GM12873 (cell line): ENCODE data around the gene RYR3.

Experiments used
- TF ChIP-seq, protein P1 (sequence below): IDR thresholded peaks from 2 replicates; pipeline ENCODE4 v1.5.1; 2012; ENCODE audit warnings: low read depth, mild to moderate bottlenecking, moderate library complexity, low read length, control low read depth; ENCODE audit not compliant: insufficient read depth; ENCODE audit errors: missing control alignments

RYR3 gene

DNA sequence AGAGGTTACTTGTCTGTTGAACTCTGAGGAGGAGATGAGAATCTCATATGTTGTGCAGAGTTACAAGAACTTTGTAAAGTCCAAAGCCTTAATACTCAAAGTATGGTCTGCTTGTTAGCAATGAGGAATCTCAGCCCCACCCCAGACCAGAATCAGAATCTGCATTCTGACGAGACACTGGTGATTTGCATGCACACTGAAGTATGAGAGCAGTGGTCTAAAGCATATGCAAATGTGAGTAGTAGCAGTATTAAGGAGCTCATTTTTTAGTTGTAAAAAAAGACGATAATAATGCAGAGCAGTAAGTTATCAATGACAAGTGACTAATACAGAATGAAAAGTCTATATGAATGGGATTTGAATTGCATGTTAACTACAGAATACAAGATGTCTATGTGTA is 327.7 kb downstream of the RYR3 start:
- TF ChIP-seq, protein P1, sequence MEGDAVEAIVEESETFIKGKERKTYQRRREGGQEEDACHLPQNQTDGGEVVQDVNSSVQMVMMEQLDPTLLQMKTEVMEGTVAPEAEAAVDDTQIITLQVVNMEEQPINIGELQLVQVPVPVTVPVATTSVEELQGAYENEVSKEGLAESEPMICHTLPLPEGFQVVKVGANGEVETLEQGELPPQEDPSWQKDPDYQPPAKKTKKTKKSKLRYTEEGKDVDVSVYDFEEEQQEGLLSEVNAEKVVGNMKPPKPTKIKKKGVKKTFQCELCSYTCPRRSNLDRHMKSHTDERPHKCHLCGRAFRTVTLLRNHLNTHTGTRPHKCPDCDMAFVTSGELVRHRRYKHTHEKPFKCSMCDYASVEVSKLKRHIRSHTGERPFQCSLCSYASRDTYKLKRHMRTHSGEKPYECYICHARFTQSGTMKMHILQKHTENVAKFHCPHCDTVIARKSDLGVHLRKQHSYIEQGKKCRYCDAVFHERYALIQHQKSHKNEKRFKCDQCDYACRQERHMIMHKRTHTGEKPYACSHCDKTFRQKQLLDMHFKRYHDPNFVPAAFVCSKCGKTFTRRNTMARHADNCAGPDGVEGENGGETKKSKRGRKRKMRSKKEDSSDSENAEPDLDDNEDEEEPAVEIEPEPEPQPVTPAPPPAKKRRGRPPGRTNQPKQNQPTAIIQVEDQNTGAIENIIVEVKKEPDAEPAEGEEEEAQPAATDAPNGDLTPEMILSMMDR: no peak

DNA sequence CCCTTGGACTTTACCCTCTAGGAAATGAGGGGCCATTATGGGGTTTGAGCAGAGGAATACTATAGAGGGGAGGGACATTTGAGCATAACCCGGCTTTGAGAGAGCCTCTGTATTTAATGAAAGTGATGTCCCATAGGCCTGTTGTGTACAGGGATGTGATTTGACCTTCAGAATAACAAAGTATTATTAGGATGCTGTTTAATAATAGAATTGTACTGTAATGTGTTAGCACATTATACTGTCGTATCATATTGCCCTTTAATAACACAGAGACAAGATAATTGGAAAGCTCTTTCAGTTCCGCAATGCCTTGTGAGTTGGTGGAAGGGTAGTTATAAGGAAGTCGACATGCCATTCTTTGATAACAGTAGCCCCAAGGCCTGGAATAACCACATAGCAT is 328.3 kb downstream of the RYR3 start:
- TF ChIP-seq, protein P1: no peak

DNA sequence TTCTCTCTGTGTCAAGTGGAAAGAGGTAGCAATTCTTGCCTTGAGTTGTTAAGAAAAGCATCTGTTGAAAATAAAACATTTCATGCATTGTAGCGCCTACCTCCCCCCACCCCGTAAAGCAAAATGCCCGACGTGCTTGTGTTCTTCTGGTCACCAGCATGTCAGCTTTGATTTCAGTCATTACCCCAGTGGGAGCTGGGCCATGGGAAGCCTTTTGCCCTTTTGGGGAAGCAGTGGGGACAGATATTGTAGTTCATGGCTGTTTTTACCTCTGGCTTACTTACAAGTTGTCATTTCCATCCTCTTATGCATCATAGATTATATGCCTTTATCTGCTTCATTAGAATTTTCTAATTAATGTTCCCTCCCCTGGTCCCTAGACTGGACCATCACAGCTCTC is 328.7 kb downstream of the RYR3 start:
- TF ChIP-seq, protein P1: no peak

DNA sequence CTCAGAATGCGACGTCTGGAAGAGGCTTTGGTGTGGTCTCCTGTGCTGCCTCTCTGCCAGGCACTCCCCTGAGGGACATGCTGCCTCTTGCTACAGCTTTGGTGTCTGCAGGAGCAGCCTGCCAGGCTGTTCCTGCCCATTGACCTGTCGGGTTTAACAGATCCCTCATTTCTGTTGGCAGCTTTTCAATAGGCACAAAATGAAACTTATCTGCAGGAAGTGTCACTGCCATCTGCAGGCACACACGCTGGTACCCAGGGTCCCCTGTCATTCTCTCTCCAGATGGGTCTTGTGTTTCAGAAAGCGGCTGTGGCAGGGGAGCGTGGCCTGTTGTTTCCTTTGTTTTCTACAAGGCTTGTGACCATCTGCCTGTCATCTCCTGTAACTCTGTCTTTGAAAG is 329.2 kb downstream of the RYR3 start:
- TF ChIP-seq, protein P1: no peak

DNA sequence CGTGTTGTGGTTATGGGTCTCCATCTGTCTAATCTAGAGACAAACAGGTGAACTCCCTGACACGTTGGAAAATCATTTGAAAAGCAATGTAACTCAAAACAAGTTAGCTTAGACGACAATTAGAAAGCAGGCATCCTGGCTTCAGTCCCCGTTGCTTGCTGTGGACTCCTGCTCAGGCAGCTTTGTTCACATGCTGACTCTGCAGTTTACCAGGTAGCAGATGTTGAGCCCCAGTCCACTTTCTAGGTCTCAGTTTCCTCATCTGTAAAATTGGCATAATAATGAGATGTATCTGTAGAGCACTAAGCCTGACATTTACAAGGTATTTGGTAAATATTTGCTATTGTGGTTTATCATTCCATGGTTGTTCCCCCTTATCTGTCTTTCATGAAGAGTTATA is 330.3 kb downstream of the RYR3 start:
- TF ChIP-seq, protein P1: no peak

DNA sequence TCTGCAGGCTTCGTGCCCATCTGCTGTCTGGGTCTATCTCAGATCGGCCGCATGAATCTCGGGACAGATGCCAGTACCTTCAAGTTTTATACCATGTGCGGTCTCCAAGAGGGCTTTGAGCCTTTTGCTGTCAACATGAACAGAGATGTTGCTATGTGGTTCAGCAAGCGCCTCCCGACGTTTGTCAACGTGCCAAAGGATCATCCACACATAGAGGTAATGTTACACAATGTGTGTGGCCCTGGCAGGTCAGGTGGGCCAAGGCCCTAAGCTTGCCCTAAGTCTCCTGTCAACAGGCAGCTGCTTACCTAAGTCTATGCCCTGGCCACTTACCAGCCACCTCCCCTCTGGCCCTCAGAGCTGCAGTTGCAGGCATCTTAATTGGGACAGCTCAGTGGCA is 333.5 kb downstream of the RYR3 start:
- TF ChIP-seq, protein P1: no peak

DNA sequence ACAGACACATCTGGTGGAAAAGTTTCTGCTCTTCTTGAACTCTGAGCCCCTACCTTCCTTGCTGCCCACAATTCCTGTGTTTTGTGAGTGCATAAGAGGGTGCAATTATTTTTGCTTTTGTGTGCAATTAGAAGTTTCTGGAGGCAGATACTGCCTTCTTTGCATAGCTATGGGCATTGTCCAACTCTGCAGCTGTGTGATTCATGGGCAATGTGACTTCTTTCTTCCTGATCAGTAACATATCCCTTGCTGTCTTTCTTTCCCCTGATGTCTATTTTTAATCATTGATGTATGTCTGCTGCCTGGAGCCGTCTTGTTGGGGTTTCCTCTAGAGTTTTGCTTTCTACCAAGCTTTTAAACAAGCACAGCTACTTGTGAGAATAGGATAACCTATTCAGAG is 336.0 kb downstream of the RYR3 start:
- TF ChIP-seq, protein P1: no peak
